HCT116 (cell line): Measurements from ENCODE around the gene RNF141.

Source experiments
- CBX3 ChIP-seq: IDR thresholded peaks from 2 replicates; pipeline ENCODE4 v1.6.1; 2012; ENCODE audit warnings: low read depth
- EGR1 ChIP-seq: IDR thresholded peaks from 2 replicates; pipeline ENCODE4 v1.6.1; 2012; ENCODE audit warnings: low read depth
- EZH2 ChIP-seq: fragments of 200-600 bp; sonication (generic); IDR thresholded peaks from 2 replicates; pipeline ENCODE4 v1.6.1; 2017; ENCODE audit warnings: antibody characterized with exemption, mixed run types
- POLR2A ChIP-seq: IDR thresholded peaks from 2 replicates; pipeline ENCODE4 v1.7.0; 2011; ENCODE audit warnings: borderline replicate concordance; ENCODE audit not compliant: insufficient read depth, insufficient read length; ENCODE audit errors: extremely low read depth
- POLR2AphosphoS5 ChIP-seq: IDR thresholded peaks from 2 replicates; pipeline ENCODE4 v1.6.1; 2011; ENCODE audit warnings: mild to moderate bottlenecking, low read depth, low read length, moderate library complexity
- RAD21 ChIP-seq: IDR thresholded peaks from 2 replicates; pipeline ENCODE4 v1.6.1; 2012; ENCODE audit warnings: low read depth, mild to moderate bottlenecking
- SIN3A ChIP-seq: IDR thresholded peaks from 2 replicates; pipeline ENCODE4 v1.6.1; 2012; ENCODE audit warnings: low read depth
- YY1 ChIP-seq: IDR thresholded peaks from 2 replicates; pipeline ENCODE4 v1.6.1; 2011; ENCODE audit warnings: low read length, low read depth, moderate library complexity, mild to moderate bottlenecking; ENCODE audit not compliant: insufficient replicate concordance; ENCODE audit errors: extremely low read depth
- ZNF274 ChIP-seq: fragments of 200-500 bp; sonication (Bioruptor generic); IDR thresholded peaks from 2 replicates; pipeline ENCODE4 v1.6.1; 2014; ENCODE audit warnings: mild to moderate bottlenecking, low read depth, low read length, inconsistent platforms
- TF ChIP-seq, protein P1 (sequence below): IDR thresholded peaks from 2 replicates; pipeline ENCODE4 v1.6.1; 2011; ENCODE audit warnings: mild to moderate bottlenecking, low read length, moderate library complexity; ENCODE audit not compliant: insufficient replicate concordance; ENCODE audit errors: extremely low read depth
- TF ChIP-seq, protein P2 (sequence below), 3 experiments: fragments of 200-600 bp in 1 of 3; sonication (generic) in 1 of 3; IDR thresholded peaks in 2 of 3; conservative IDR thresholded peaks in 1 of 3; 2 replicates each; pipeline ENCODE4 v1.5.1; 2012 to 2017; ENCODE audit warnings: low read depth in 2 of 3, low read length in 2 of 3, antibody characterized with exemption in 1 of 3, borderline replicate concordance in 1 of 3, control low read depth in 1 of 3, mild to moderate bottlenecking in 1 of 3, mixed read lengths in 1 of 3, mixed run types in 1 of 3, moderate library complexity in 1 of 3; ENCODE audit not compliant: insufficient read depth in 1 of 3
- TF ChIP-seq, protein P3 (sequence below): IDR thresholded peaks from 2 replicates; pipeline ENCODE4 v1.6.1; 2012
- TF ChIP-seq, protein P4 (sequence below): IDR thresholded peaks from 2 replicates; pipeline ENCODE4 v1.6.1; 2012

DNA sequence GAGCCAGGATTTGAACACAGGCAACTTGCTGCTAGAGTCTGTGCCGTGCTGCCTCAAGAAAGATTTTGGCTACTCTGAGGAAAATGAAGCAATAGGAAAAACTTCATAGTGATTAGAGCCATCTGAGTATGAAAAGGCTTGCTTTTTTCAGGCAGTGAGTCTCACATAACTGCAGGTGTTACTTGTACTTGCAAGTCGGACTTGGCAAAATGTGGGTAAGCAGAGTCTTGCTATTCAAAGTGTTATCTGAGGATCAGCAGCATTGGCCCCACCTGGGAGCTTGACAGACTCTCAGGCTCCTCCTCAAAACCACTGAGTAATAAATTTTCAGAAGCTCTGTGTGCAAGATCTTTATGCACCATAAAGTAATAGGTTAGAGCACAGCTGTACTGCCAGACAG, 18.1 kb downstream of the RNF141 start:
- TF ChIP-seq, protein P1, sequence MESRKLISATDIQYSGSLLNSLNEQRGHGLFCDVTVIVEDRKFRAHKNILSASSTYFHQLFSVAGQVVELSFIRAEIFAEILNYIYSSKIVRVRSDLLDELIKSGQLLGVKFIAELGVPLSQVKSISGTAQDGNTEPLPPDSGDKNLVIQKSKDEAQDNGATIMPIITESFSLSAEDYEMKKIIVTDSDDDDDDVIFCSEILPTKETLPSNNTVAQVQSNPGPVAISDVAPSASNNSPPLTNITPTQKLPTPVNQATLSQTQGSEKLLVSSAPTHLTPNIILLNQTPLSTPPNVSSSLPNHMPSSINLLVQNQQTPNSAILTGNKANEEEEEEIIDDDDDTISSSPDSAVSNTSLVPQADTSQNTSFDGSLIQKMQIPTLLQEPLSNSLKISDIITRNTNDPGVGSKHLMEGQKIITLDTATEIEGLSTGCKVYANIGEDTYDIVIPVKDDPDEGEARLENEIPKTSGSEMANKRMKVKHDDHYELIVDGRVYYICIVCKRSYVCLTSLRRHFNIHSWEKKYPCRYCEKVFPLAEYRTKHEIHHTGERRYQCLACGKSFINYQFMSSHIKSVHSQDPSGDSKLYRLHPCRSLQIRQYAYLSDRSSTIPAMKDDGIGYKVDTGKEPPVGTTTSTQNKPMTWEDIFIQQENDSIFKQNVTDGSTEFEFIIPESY: no peak
- TF ChIP-seq, protein P2, sequence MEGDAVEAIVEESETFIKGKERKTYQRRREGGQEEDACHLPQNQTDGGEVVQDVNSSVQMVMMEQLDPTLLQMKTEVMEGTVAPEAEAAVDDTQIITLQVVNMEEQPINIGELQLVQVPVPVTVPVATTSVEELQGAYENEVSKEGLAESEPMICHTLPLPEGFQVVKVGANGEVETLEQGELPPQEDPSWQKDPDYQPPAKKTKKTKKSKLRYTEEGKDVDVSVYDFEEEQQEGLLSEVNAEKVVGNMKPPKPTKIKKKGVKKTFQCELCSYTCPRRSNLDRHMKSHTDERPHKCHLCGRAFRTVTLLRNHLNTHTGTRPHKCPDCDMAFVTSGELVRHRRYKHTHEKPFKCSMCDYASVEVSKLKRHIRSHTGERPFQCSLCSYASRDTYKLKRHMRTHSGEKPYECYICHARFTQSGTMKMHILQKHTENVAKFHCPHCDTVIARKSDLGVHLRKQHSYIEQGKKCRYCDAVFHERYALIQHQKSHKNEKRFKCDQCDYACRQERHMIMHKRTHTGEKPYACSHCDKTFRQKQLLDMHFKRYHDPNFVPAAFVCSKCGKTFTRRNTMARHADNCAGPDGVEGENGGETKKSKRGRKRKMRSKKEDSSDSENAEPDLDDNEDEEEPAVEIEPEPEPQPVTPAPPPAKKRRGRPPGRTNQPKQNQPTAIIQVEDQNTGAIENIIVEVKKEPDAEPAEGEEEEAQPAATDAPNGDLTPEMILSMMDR (IDR thresholded peaks at IDR 0.05 in 2 of 3, conservative IDR thresholded peaks at IDR 0.05 in 1 of 3; ENCODE audit: borderline replicate concordance in 1 of 3, insufficient read depth in 1 of 3, low read depth in 2 of 3, low read length in 2 of 3): no peak
- TF ChIP-seq ZNF274 (no peak), POLR2AphosphoS5 (no peak), RAD21 (no peak), POLR2A (no peak), EZH2 (no peak), EGR1 (no peak), SIN3A (no peak), YY1 (no peak), CBX3 (no peak)
- TF ChIP-seq, protein P3, sequence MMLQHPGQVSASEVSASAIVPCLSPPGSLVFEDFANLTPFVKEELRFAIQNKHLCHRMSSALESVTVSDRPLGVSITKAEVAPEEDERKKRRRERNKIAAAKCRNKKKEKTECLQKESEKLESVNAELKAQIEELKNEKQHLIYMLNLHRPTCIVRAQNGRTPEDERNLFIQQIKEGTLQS: no peak
- TF ChIP-seq, protein P4, sequence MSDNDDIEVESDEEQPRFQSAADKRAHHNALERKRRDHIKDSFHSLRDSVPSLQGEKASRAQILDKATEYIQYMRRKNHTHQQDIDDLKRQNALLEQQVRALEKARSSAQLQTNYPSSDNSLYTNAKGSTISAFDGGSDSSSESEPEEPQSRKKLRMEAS: no peak
